T-helper 2 cell treated with Interferon-gamma antibody and Interleukin-4, amounts not matched to agents 100 ng/mL and 5 ng/mL, for 36 hours (primary cell): ENCODE data around the gene KRTAP3-3. TPM values are rescaled to one million over a fixed set of nuclear protein-coding genes. Genes with fewer than 3 reads are reported as not detected.
"Not testable (repeated sequence)": the region's sequence is repeated elsewhere in the genome, so short reads cannot be mapped to it uniquely, and the experiment has no call there.

Source experiments
- intact Hi-C: fragments of 100-400 bp; cut with micrococcal nuclease; formaldehyde crosslinking; loops from one replicate; pipeline ENCODE4 v1.15.1; 2023
- total RNA-seq: library from RNA; stranded (reverse); gene quantifications from 2 replicates; pipeline ENCODE4 v1.2.3, GENCODE V29; 2022

Gene KRTAP3-3
- not detected in 2 replicates for total RNA-seq

DNA sequence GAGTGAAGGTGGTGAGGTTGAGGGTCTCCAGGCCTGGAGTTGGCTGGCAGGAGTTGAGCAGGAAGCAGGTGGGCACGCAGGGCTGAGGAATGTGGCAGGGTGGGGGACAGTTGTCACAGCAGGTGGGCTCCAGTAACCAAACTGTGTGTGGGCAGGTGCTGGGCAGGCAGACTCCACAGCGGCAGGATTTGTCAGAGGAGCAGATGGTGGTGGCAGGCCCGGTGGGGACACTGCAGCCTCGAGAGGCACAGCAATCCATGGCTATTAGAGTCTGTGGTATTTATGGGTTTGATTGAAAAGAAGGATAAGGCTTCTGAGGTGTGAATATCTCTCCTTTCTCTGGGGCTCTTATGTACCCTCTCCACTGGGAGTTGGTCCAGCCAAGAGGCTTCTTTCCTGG, at the start of gene KRTAP3-3:
TSS of gene KRTAP3-3 (minus strand) at position 326 of the 400 bp plus-strand sequence. CDS start at position 259, 67 bp downstream.
- intact Hi-C loops = no loop called here

DNA sequence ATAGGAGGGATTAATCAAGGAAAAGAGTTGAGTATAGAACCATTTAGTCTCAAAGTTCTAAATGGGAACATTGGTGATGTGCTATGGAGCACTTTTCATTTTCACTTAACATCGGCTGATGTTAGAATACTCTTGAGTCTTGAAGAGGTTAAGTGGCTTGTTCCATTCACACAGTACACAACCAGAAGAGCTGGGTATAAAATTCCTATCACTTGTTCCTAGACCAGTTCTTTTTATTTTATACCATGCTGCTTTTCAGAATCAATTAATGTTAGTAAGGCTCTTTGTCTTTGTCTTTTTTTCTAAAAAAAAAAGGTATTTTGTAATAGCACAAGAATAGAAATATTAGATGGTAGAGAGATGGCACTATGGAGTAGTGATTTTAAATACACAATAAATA, 49.0 kb upstream of the KRTAP3-3 start:
- intact Hi-C loops = no loop called here

DNA sequence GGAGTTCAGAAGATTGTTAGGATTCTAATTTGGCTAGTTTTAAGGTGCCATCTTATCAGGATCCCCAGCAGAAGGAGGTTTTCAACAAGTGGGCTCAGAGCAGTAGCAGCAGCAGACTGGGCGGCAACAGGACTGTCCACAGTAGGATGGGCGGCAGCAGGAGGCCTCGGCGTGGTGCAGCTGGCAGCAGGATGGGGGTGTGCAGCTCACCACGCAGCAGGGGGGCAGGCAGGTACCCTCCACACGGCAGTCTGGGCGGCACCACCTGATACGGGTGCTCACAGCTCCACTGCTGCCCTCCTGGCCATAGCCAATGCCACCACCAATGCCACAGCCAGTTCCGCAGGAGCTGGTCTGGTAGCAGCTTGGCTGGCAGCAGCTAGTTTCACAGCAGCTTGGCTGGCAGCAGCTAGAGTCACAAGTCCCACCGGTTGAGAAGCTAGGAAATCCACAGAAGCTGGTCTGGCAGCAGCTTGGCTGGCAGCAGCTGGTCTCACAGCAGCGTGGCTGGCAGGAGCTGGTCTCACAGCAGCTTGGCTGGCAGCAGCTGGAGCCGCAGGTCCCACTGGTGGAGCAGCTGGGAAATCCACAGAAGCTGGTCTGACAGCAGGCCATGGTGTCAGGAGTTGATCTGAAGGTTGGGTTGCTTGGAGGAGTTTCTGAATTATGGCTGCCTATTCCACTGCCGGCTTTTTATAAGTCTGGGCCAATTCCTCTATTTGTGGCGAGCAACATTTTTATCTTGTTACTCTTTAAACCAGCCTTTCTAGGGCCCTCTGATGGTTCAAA, 47.0 kb upstream of the KRTAP3-3 start, which contains the start of gene KRTAP1-1:
TSS of gene KRTAP1-1 (minus strand) at position 668 of the 789 bp plus-strand sequence. CDS start at position 615, 53 bp downstream.
- intact Hi-C loops = not testable (repeated sequence)

DNA sequence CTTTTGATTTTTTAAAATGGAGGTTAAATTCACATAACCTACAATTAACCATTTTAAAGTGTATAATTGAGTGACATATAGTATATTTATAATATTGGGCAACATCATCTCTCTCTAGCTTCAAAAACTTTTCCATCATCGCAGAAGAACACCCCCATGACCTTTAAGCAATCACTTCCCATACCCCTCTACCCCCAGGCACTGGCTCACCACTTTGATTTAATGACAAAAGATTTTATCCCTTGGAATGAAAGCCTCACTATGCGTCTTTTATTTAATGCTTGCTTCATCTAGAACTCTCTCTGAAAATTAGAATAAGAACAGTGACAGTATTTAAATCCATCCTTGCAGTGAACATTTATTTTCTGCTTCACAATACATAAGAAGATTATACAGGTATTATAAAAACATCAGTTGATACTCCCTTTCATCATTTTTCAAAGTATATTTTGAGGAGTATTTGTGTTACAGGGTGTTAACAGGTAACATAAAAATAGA, 43.9 kb upstream of the KRTAP3-3 start:
- intact Hi-C loops = no loop called here

DNA sequence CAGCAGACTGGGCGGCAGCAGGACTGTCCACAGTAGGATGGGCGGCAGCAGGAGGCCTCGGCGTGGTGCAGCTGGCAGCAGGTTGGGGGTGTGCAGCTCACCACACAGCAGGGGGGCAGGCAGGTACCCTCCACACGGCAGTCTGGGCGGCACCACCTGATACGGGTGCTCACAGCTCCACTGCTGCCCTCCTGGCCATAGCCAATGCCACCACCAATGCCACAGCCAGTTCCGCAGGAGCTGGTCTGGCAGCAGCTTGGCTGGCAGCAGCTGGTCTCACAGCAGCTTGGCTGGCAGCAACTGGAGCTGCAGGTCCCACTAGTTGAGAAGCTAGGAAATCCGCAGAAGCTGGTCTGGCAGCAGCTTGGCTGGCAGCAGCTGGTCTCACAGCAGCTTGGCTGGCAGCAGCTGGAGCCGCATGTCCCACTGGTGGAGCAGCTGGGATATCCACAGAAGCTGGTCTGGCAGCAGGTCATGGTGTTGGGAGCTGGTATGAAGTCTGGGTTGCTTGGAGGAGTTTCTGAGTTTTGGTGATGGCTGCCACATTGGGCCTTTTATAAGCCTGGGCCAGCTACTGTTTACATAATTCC, 40.5 kb upstream of the KRTAP3-3 start, which contains the start of gene KRTAP1-3:
TSS of gene KRTAP1-3 (minus strand) at position 529 of the 590 bp plus-strand sequence. CDS start at position 476, 53 bp downstream.
- intact Hi-C loops = not testable (repeated sequence)

DNA sequence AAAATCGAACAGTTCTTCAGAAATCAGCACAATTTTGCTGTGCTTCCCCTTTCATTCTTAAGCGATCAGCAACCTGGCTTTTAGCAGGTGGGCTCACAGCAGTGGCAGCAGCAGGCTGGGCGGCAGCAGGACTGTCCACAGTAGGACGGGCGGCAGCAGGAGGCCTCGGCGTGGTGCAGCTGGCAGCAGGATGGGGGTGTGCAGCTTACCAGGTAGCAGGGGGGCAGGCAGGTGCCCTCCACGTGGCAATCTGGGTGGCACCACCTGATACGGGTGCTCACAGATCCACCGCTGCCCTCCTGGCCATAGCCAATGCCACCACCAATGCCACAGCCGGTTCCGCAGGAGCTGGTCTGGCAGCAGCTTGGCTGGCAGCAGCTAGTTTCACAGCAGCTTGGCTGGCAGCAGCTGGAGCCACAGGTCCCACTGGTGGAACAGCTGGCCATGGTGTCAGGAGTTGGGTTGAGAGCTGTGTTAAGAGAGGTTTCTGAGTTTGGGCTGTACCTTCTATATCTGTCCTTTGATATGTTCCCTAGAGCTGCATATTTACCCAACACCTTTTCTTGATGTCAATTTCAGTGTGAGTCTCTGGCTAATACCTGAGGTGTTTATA, 35.8 kb upstream of the KRTAP3-3 start, which contains the start of gene KRTAP1-4:
TSS of gene KRTAP1-4 (minus strand) at position 563 of the 613 bp plus-strand sequence. CDS start at position 446, 117 bp downstream.
- intact Hi-C loops = no loop called here

DNA sequence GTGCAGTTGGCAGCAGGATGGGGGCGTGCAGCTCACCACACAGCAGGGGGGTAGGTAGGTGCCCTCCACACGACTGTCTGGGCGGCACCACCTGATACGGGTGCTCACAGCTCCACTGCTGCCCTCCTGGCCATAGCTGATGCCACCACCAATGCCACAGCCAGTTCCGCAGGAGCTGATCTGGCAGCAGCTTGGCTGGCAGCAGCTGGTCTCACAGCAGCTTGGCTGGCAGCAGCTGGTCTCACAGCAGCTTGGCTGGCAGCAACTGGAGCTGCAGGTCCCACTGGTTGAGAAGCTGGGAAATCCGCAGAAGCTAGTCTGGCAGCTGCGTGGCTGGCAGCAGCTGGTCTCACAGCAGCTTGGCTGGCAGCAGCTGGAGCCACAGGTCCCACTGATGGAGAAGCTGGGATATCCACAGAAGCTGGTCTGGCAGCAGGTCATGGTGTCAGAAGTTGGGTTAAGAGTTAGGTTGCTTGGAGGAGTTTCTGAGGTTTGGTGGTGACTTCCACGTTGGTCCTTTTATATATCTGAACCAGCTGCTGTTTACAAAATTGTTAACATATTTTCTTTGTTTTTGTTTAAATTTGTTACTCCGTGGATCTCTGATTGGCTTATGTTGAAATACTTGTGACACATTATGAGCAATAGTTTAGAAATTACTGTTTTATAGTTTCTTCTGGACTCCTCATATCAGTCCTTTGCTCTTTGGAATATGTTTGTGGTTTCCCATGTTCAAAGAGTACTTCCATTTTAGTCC, 32.9 kb upstream of the KRTAP3-3 start, which contains the start of gene KRTAP1-5:
TSS of gene KRTAP1-5 (minus strand) at position 494 of the 757 bp plus-strand sequence. CDS start at position 441, 53 bp downstream.
- intact Hi-C loops = no loop called here

DNA sequence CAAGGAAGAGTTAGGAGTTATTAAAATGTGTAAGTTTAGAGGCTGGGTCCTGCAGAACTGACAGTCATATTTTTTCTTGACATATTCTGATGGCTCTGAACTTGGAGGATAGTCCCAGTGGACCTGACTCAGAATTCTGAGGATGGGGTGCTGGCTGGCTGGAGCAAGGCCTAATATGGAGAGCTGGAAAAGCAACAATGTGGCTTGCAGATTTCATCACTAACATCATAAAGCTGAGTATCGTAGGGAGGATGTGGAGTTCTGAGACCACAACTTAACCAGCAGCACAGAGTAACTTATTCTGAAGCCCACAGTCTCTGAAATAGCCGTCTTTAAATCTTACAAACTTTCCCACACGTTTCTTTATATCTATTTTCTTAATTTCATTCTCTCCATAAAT, 30.7 kb upstream of the KRTAP3-3 start:
- intact Hi-C loops = no loop called here

DNA sequence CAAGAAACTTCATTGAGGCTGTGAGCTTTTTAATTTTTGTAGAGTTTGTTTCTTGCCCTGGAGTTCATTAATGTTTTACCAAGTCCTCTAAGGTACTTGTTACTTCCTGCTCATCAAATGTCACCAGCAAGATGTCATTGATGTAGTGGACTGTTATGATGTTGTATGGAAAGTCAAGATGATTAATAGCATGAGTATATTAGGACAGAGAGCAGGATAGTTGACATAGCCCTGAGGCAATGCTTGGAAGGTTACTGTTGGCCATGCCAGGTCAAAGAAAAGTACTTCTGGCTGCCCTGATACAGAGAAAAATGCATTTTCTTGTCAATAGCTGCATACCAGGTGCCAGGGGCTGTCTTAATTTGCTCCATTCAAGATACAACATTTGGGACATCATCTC, 26.4 kb upstream of the KRTAP3-3 start:
- intact Hi-C loops = no loop called here

DNA sequence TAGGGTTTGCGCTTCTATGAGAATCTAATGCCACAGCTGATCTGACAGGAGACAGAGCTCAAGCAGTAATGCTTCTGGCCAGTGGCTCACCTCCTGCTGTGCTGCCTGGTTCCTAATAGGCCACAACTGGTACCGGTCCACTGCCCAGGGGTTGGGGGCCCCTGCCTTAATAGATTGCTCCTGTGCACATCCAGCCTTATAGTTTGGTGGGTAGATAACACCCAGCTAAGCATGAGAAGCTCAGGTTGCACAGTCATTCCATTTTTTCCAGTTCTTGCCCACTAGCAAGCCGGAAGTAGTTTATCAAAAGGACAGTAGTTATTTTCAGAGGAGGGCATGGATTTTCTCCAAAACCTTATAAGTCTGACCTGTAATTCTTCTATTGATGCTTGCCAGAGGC, 25.5 kb upstream of the KRTAP3-3 start:
- intact Hi-C loops = no loop called here

DNA sequence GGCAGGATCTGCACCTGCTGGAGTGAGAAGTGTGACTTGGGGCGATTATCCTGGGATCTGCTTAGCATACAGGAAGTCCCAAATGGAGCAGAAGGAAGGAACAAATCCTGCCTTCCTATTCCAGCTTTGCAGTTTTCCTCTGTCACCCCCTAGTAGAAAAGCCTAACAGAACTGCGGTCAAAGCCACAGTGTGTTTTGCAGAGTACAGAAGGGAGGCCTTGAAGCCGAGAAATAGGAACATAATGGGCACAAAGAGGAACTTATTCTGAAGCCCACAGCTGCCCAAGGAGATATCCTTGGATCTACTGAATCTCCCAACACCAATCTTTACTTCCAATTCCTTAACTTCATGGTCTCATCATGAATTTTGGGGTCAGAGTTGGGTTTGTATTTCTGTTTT, 24.6 kb upstream of the KRTAP3-3 start:
- intact Hi-C loops = no loop called here

DNA sequence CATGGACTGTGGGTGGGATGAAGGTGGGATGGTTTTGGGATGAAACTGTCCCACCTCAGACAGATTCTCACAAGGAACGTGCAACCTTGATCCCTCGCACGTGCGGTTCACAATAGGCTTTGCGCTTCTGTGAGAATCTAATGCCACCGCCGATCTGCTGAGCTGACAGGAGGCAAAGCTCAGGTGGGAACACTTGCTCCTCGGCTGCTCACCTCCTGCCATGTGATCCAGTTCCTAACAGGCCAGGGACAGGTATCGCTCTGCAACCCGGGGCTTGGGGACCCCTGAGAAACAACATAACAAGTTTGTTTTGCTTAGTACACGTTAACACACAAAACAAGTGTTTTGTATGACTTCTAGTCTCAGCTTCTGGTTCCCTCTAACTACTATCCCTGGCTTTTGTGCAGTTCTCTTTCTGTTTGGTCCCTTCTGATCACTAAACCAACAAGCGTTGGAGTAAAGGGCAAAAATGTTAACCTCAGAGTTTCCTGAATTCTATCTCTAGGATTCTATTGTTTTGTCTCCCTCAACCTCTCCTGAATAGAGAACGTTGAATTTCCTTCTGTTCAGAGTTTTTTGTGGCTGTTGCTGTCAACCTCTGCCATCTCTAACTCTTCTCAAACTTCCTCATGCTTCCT, 22.7 kb upstream of the KRTAP3-3 start:
- intact Hi-C loops = no loop called here

DNA sequence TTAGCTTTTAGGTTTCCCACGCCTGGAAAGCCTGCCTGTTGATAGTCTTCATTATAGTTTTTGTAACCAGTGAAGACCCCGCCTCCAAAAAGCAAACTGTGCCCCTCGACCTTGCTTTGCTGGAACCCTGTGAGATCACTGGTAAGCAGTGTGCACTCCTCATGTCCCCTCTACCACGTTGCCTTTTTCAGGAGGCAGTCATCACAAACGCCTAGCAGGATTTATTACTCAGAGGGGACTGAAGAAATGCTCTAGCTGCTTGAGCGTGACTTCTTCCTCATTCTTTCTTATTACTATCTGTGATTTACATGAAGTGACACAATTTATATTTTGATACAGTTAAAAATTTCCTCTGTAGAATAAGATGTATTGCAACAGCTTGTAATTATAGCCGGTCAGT, 21.5 kb upstream of the KRTAP3-3 start:
- intact Hi-C loops = no loop called here

DNA sequence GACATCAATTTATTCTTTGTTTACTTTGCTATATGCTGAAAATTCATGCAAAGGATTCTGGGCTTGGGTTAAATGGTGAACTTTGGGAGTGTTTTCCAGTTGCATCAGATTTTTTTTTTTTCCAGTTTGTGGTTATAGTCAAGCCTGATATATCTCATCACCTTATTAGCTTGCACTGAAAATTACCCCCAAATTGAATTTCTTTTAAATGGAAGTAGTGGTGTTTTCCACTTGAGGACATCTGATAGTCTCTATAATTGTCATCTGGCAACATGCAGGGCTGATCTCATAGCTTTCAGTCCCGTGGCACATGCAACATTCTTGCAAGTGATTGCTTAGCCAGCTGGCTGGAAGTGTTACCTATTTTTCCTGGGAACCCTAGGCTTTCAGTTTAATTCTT, 19.6 kb upstream of the KRTAP3-3 start:
- intact Hi-C loops = no loop called here

DNA sequence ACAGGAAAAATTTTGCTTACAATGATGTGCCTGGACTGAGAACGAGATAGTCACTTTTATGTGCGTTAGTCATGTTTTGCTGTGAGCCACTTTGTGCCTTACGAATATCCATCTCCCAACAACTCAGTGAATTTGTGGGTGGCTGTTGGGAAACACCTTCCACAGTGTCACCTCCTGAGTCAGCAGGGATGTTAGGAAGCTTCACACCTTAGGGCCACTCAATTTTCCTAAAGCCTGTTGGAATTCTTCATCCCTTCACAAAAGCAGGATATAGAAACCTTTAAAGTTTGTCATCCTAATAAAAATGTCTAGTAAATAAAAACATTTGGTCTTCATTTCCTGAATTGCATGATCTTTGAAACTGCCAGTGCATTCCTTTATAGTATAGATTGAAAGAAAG, 19.2 kb upstream of the KRTAP3-3 start:
- intact Hi-C loops = no loop called here

DNA sequence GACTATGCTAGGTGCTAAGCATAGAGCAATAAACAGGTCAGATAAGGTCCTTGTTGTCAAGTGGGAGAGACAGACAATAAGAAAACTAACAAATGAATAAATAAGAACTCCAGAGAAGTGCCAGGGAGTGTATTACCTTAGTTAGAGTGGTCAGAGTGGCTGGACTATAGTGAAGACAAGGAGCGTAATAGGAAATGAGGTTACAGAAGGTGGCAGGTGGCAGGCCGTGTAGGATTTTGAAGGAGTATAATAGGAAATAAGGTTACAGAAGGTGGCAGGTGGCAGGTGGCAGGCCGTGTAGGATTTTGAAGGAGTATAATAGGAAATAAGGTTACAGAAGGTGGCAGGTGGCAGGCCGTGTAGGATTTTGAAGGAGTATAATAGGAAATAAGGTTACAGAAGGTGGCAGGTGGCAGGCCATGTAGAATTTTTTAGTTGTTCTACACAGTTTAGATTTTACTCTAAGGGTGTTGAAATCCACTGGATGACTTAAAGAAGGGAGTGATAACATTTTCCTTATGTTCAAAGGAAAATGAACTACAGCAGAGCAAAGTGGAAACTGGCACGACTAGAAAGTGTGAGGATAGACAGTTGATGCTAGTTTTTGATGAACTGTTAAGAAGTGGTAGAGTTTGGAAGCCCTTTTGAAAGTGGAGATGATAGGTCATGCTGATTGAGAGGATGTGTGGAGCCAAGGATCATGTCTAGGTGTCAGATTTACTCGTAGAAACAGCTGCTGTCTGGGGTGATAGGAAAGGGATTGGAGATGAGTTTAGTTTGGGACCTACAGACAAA, 18.6 kb upstream of the KRTAP3-3 start:
- intact Hi-C loops = no loop called here

DNA sequence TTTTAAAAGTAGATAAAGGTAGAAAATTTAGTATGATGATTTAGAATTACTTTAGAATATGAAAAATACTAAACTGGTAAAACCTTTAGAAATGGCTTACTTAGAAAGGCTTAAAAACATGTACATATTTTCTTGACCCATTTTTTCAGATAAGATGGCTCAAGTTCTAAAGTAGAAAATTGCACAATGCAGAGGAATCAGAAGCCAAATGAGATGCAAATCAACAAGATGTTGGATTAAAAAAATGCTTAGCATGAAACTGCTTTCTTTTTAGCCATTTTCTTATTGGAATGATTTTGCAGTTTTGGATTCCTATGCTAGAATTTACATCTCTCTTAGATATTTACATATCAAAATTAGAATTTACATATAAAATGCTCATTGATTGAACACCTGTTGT, 16.5 kb upstream of the KRTAP3-3 start:
- intact Hi-C loops = no loop called here

DNA sequence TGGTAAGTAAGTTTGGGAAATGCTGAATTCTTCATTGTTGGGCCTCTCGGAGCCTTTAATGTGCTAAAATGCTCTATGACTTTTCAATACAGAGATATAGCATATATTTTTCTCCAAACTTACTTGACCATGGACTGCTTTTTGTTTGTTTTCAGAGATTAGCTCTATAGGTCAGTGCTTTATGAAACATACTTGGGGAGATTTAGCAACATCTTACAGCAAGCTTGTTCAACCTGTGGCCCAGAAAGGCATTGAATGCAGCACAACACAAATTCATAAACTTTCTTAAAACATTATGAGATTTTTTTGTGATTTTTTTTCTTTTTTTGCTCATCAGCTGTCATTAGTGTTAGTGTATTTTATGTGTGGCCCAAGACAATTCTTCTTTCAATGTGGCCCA, 16.0 kb upstream of the KRTAP3-3 start:
- intact Hi-C loops = no loop called here

DNA sequence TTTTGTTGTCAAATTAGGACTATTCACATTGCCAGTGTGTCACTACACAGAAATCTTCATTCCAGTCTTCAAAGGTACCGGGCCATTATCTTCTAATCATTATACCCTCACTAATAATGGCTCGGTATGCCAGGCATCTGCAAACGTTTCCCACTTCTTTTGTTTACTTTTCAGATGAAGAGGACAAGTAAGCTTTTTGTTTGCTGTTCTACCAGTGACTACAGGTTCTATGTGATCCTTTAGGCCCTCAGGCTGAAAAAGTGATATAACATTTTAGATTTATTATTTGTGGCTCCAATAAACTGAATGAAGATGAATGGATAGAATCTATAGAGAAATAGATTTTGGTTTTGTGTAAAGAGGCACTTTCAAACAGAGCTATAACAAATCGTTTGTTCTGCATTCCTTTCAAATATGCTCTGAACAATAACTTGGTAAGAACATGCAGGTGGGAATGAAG, 15.4 kb upstream of the KRTAP3-3 start:
- intact Hi-C loops = no loop called here

DNA sequence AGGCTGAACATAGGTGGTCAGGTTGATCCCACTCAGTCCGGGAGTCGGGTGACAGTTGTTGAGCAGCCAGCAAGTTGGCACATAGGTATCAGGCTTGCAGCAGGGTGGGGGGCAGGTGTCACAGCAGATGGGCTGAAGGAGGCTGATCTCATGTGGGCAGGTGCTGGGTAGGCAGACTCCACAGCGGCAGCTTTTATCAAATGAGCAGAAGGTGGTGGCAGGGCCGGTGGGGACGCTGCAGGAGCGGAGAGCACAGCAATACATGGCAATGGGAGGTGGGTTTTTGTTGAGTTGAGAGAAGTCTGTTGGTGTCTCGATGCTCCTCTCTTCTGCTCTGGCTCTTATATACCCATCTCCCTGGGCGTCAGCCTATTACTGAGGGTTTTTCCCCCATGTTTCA, 14.8 kb upstream of the KRTAP3-3 start, which contains the start of gene KRTAP3-1:
TSS of gene KRTAP3-1 (minus strand) at position 318 of the 400 bp plus-strand sequence. CDS start at position 264, 54 bp downstream.
- intact Hi-C loops = no loop called here
